Keratinocyte (primary cell): ENCODE results near the gene COL9A2. TPM values are rescaled to one million over a fixed set of nuclear protein-coding genes. Genes with fewer than 3 reads are reported as not detected.
A peak's percentile ranks its signal among the peaks of the same experiment; 100 is the strongest.

Experiments used
- DNase-seq: peaks from one replicate; pipeline ENCODE4 v3.0.0-alpha.2; 2011; ENCODE audit warnings: low read depth, missing footprints, low spot score
- FAIRE-seq: peaks from 2 replicates; lab custom pipeline; 2011; peaks lifted over from hg19 to GRCh38; lab: Jason Lieb, UNC
- H2AFZ ChIP-seq: 2 replicates; pipeline ENCODE4 v1.6.0; 2012; ENCODE audit warnings: low read length, control low read depth, inconsistent platforms; ENCODE audit not compliant: control insufficient read depth
- H3K27ac ChIP-seq: 2 replicates; pipeline ENCODE4 v1.5.1; 2011; ENCODE audit warnings: low read length; ENCODE audit not compliant: control insufficient read depth, insufficient read depth
- H3K27me3 ChIP-seq: 3 replicates; pipeline ENCODE4 v1.6.0; 2011; ENCODE audit warnings: low read length; ENCODE audit not compliant: control insufficient read depth, insufficient read depth; ENCODE audit errors: extremely low read depth
- H3K36me3 ChIP-seq, 2 experiments: 2 replicates in 1 of 2; 3 replicates in 1 of 2; pipeline ENCODE4 v1.5.1; 2011; ENCODE audit warnings: low read length in 2 of 2, mild to moderate bottlenecking in 1 of 2; ENCODE audit not compliant: control insufficient read depth in 2 of 2, insufficient read depth in 2 of 2; ENCODE audit errors: extremely low read depth in 1 of 2
- H3K4me1 ChIP-seq: 3 replicates; pipeline ENCODE4 v1.5.1; 2011; ENCODE audit warnings: low read length; ENCODE audit not compliant: control insufficient read depth, insufficient read depth; ENCODE audit errors: extremely low read depth
- H3K4me2 ChIP-seq: 3 replicates; pipeline ENCODE4 v1.6.0; 2011; ENCODE audit warnings: low read depth, low read length; ENCODE audit not compliant: control insufficient read depth, insufficient read depth; ENCODE audit errors: extremely low read depth
- H3K4me3 ChIP-seq, 3 experiments: fragments of 200-600 bp in 1 of 3; sonication (generic) in 1 of 3; 2 replicates in 2 of 3; 3 replicates in 1 of 3; pipeline ENCODE4 v1.5.1; 2011 to 2016; ENCODE audit warnings: low read length in 3 of 3, mild to moderate bottlenecking in 3 of 3, control low read depth in 2 of 3, inconsistent platforms in 1 of 3, low read depth in 1 of 3, mixed read lengths in 1 of 3, mixed run types in 1 of 3, moderate library complexity in 1 of 3; ENCODE audit not compliant: control insufficient read depth in 2 of 3, insufficient read depth in 2 of 3; ENCODE audit errors: extremely low read depth in 1 of 3
- H3K79me2 ChIP-seq: 2 replicates; pipeline ENCODE4 v1.6.0; 2012; ENCODE audit warnings: low read length; ENCODE audit not compliant: control insufficient read depth, insufficient read depth
- H3K9ac ChIP-seq: 3 replicates; pipeline ENCODE4 v1.6.0; 2011; ENCODE audit warnings: low read length; ENCODE audit not compliant: control insufficient read depth, insufficient read depth; ENCODE audit errors: extremely low read depth
- H3K9me1 ChIP-seq: 3 replicates; pipeline ENCODE4 v1.6.0; 2011; ENCODE audit warnings: low read length; ENCODE audit not compliant: control insufficient read depth, insufficient read depth; ENCODE audit errors: extremely low read depth
- H3K9me3 ChIP-seq: 2 replicates; pipeline ENCODE4 v1.5.1; 2012; ENCODE audit warnings: low read depth, low read length; ENCODE audit not compliant: control insufficient read depth
- H4K20me1 ChIP-seq: 3 replicates; pipeline ENCODE4 v1.6.0; 2011; ENCODE audit warnings: low read length; ENCODE audit not compliant: control insufficient read depth, insufficient read depth; ENCODE audit errors: extremely low read depth
- EZH2 ChIP-seq: IDR thresholded peaks from one replicate; pipeline ENCODE4 v1.6.1; 2012; ENCODE audit warnings: inconsistent platforms, mild to moderate bottlenecking, low read length, moderate library complexity
- dilution Hi-C: fragments of 300-500 bp; cut with MboI; formaldehyde crosslinking; loops from one replicate; pipeline ENCODE4 v1.7.0; 2020; ENCODE audit warnings: low sequenced_read_pairs; ENCODE audit not compliant: extremely low pct_ligation_motif_present
- polyA plus RNA-seq, 5 experiments: library from polyadenylated mRNA; depleted of rRNA in 3 of 5; stranded (reverse) in 3 of 5; stranded (forward) in 1 of 5; unstranded in 1 of 5; fragments of >200 nt; gene quantifications; 1 replicate in 1 of 5; 2 replicates in 3 of 5; 3 replicates in 1 of 5; pipeline versions ENCODE4 v1.2.1 to v1.2.3, GENCODE V29; 2011 to 2012; ENCODE audit warnings: missing spikeins in 2 of 5, low read depth in 1 of 5, low replicate concordance in 1 of 5
- TF ChIP-seq, protein P1 (sequence below), 3 experiments: IDR thresholded peaks in 1 of 3; conservative IDR thresholded peaks in 1 of 3; optimal IDR thresholded peaks in 1 of 3; 2 replicates in 2 of 3; 3 replicates in 1 of 3; pipeline versions ENCODE3 to v1.5.1; 2011; ENCODE audit warnings: low read length in 3 of 3, mild to moderate bottlenecking in 3 of 3, moderate library complexity in 2 of 3, control low read depth in 1 of 3, inconsistent platforms in 1 of 3; ENCODE audit not compliant: insufficient read depth in 2 of 3; ENCODE audit errors: extremely low read depth in 1 of 3

COL9A2 gene
- polyA plus RNA-seq, 1 donor (not counting 4 experiments of a cell fraction or from before 2014, with no cell fraction given): 1.6 TPM

DNA sequence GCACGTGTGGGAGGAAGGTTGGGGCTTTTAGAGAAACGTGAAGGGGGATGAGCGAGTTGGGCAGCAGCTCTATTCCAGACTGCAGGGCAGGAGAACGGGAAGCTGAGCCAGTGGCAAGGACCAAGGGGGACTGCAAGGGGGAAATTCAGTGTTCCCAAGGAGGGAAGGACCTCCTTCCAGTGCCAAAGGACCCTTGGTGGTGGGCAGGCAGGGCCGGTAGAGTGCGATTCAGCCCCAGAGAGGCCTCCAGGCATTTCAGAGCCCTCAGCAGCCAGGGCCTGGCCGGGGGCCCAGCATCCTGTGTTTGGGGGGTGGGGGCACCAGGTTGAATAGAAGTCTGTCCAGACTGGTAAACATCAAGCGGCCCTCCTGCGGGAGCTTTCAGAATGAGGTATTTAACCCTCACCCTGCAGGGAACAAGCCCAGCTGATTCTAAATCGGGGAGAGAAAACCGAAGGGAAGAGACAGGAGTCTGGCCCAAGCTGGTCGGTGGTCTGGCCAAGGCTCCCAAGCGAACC lies 2.3 kb downstream of the COL9A2 start:
- dilution Hi-C loops: no loop called here
- no peaks in the 10 kb centered on the region for H3K9me3 ChIP-seq
- TF ChIP-seq, protein P1, sequence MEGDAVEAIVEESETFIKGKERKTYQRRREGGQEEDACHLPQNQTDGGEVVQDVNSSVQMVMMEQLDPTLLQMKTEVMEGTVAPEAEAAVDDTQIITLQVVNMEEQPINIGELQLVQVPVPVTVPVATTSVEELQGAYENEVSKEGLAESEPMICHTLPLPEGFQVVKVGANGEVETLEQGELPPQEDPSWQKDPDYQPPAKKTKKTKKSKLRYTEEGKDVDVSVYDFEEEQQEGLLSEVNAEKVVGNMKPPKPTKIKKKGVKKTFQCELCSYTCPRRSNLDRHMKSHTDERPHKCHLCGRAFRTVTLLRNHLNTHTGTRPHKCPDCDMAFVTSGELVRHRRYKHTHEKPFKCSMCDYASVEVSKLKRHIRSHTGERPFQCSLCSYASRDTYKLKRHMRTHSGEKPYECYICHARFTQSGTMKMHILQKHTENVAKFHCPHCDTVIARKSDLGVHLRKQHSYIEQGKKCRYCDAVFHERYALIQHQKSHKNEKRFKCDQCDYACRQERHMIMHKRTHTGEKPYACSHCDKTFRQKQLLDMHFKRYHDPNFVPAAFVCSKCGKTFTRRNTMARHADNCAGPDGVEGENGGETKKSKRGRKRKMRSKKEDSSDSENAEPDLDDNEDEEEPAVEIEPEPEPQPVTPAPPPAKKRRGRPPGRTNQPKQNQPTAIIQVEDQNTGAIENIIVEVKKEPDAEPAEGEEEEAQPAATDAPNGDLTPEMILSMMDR (optimal IDR thresholded peaks at IDR 0.05 in 1 of 3, IDR thresholded peaks at IDR 0.05 in 1 of 3, conservative IDR thresholded peaks at IDR 0.05 in 1 of 3; ENCODE audit: extremely low read depth in 1 of 3, insufficient read depth in 2 of 3, low read length in 3 of 3): no peak
- no peak for TF ChIP-seq EZH2
- no peak for FAIRE-seq
- peak overlapping the region; percentile 63 for H3K9ac ChIP-seq
- peak overlapping the region in 1 of 3 experiments; percentile 58 for H3K4me3 ChIP-seq
- DNase-seq: no peak
- H3K9me1 ChIP-seq: no peaks in the 10 kb centered on the region
- peaks cover 12% of the 10 kb centered on the region for H3K4me1 ChIP-seq
- H3K79me2 ChIP-seq: no peaks in the 10 kb centered on the region
- no peaks in the 10 kb centered on the region for H4K20me1 ChIP-seq
- no peaks in the 10 kb centered on the region for H3K36me3 ChIP-seq
- peaks cover 26% of the 10 kb centered on the region for H3K27me3 ChIP-seq
- H3K4me2 ChIP-seq: peak overlapping the region; percentile 87
- H3K27ac ChIP-seq: no peak overlapping the region
- H2AFZ ChIP-seq: peak overlapping the region; percentile 98

DNA sequence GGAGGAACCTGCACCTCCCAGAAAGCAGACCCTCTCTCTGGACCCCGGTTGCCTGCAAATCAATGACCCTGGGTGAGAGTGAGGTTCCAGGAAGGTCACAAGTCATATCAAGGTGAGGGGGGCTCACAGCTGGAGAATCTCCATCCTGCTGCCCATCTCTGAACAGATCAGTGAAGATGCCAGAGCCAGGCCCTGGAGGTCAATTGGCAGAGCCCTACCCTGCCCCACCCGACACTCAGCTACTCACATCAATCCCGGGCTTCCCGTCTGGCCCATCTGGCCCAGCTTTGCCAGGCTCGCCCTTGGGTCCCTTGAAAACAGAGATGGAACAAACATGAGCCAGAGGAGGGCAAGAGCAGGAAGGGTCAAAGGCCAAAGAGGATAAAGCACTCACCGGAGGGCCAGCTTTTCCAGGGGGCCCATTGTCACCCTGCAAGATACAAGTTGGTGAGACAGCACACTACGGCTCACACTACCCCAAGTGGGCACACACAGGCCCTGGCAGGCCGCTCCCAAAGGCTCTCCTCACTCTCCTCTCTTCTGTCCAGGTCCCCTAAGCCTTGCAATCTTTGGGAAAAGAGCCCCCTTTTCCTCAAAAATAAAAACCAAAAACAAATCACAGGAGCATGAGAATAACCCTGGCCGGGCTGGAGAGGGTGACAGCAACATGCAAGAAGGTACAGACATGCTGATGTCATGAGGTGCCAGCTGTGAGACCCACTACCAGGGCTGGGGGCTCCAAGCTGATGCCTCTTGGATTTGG lies 2.9 kb downstream of the COL9A2 start:
- no peak for DNase-seq
- H3K9ac ChIP-seq: no peak overlapping the region
- H3K9me3 ChIP-seq: no peaks in the 10 kb centered on the region
- H3K79me2 ChIP-seq: no peaks in the 10 kb centered on the region
- H3K9me1 ChIP-seq: no peaks in the 10 kb centered on the region
- H3K4me1 ChIP-seq: peaks cover 12% of the 10 kb centered on the region
- no peak for FAIRE-seq
- no peaks in the 10 kb centered on the region for H3K36me3 ChIP-seq
- H2AFZ ChIP-seq: no peak overlapping the region
- no peak overlapping the region for H3K27ac ChIP-seq
- no peak overlapping the region for H3K4me2 ChIP-seq
- H4K20me1 ChIP-seq: no peaks in the 10 kb centered on the region
- peaks cover 26% of the 10 kb centered on the region for H3K27me3 ChIP-seq
- TF ChIP-seq EZH2: no peak
- H3K4me3 ChIP-seq: no peak overlapping the region
- dilution Hi-C loops: no loop called here
